ENCODE data around the gene CDC14B.

DNA sequence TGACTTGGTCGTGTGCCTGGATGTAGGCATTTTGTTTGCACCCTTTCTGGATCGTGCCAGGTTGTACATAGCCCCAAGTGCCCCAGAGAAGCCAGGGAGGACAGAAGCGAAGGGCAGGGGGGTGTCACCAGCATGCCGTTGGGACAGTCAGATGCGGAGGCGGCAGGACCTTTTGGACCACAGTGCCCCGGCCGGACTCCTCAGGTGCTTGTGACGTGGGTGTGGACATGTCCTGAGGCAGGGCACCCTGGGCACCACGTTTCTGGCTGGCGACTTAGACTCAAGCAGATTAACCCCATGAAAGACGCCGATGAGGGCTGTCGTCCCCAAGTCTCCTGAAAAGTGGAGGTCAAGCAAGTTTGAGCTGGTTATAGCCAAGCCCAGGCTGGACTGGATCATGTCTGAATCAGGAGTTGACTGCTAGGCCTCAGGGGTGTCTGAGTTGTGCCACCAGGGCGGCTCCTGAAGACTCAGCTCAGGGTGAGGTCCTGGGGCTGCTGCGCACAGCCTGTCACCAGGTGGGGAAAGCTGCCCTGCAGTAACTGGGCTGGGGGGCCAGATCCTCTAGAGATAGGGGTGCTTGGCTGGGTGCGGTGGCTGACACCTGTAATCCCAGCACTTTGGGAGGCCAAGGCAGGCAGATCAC, 127.6 kb downstream of the CDC14B start:
- TF ChIP-seq MAX (IDR thresholded peaks at IDR 0.05), result no peak
- no peak for TF ChIP-seq TAF1 (IDR thresholded peaks at IDR 0.05; ENCODE audit: low read depth)
- no peak for TF ChIP-seq EP300 (IDR thresholded peaks at IDR 0.05; ENCODE audit: borderline replicate concordance)
- no peak for TF ChIP-seq REST (IDR thresholded peaks at IDR 0.05; ENCODE audit: low read depth)
- TF ChIP-seq FOXM1 (IDR thresholded peaks at IDR 0.05; ENCODE audit: borderline replicate concordance, low read depth), result no peak
- TF ChIP-seq TCF12 (IDR thresholded peaks at IDR 0.05; ENCODE audit: low read depth), result no peak
- TF ChIP-seq USF1 (IDR thresholded peaks at IDR 0.05), result no peak
- no peak for TF ChIP-seq YY1 (IDR thresholded peaks at IDR 0.05; ENCODE audit: low read depth)
- no peak for TF ChIP-seq CEBPB (IDR thresholded peaks at IDR 0.05)
